Subcutaneous abdominal adipose tissue (tissue), 5 donors: ENCODE measurements around the gene SLC66A2.

ENCODE experiments used
- H3K27ac ChIP-seq: one replicate; pipeline ENCODE4 v1.7.0; 2013; ENCODE audit warnings: low read depth, mild to moderate bottlenecking, inconsistent platforms, low read length, moderate library complexity
- H3K27me3 ChIP-seq, 5 donors: one replicate each; pipeline ENCODE4 v1.7.0; 2013; ENCODE audit warnings: low read length in 5 of 5, inconsistent platforms in 1 of 5; ENCODE audit not compliant: control insufficient read depth in 5 of 5, insufficient read depth in 4 of 5
- H3K36me3 ChIP-seq, 5 donors: one replicate each; pipeline ENCODE4 v1.7.0; 2013; ENCODE audit warnings: low read length in 5 of 5; ENCODE audit not compliant: control insufficient read depth in 5 of 5, insufficient read depth in 5 of 5
- H3K4me1 ChIP-seq, 5 donors: one replicate each; pipeline ENCODE4 v1.7.0; 2013; ENCODE audit warnings: low read length in 5 of 5, mild to moderate bottlenecking in 3 of 5, moderate library complexity in 1 of 5; ENCODE audit not compliant: control insufficient read depth in 5 of 5, insufficient read depth in 5 of 5
- H3K4me3 ChIP-seq, 5 donors: one replicate each; pipeline ENCODE4 v1.7.0; 2013; ENCODE audit warnings: low read length in 5 of 5, low read depth in 1 of 5
- H3K9ac ChIP-seq, 5 donors: one replicate each; pipeline ENCODE4 v1.7.0; 2013; ENCODE audit warnings: low read length in 5 of 5, mild to moderate bottlenecking in 4 of 5, moderate library complexity in 3 of 5
- H3K9me3 ChIP-seq, 5 donors: one replicate each; pipeline ENCODE4 v1.7.0; 2013; ENCODE audit warnings: low read length in 5 of 5; ENCODE audit not compliant: control insufficient read depth in 5 of 5
- donor health status: healthy.
- donor health status: healthy.
- donor health status: healthy.
- donor health status: healthy.
- donor health status: healthy.

Gene SLC66A2

GRCh38 chr18:79931475-79931874 lies 20.0 kb downstream of the SLC66A2 start:
- Histone ChIP-seq H3K27ac (no peak overlapping the region), H3K27me3 (no peaks in the 10 kb centered on the region), H3K9ac (no peak overlapping the region), H3K4me1 (peaks cover 6 to 29% (median 15%) of the 10 kb centered on the region in 5 donors), H3K36me3 (peaks cover 24 to 45% (median 35%) of the 10 kb centered on the region in 5 donors), H3K9me3 (peaks cover 18 to 33% (median 24%) of the 10 kb centered on the region in 5 donors), H3K4me3 (no peak overlapping the region)

- H3K27me3 ChIP-seq = no peaks in the 10 kb centered on the region
- H3K27ac ChIP-seq = no peak overlapping the region
- H3K4me1 ChIP-seq = peaks cover 3 to 16% (median 14%) of the 10 kb centered on the region in 5 donors
- no peak overlapping the region for H3K9ac ChIP-seq
- H3K4me3 ChIP-seq = no peak overlapping the region
- peaks cover 18 to 33% (median 24%) of the 10 kb centered on the region in 5 donors for H3K9me3 ChIP-seq
- peaks cover 24 to 45% (median 31%) of the 10 kb centered on the region in 5 donors for H3K36me3 ChIP-seq
These were observed 21.3 kb downstream of the SLC66A2 start for GRCh38 chr18:79930020-79930642.

- Histone ChIP-seq H3K36me3 (peaks cover 24 to 51% (median 40%) of the 10 kb centered on the region in 5 donors), H3K9me3 (peaks cover 18 to 29% (median 21%) of the 10 kb centered on the region in 5 donors)
These were observed 22.9 kb downstream of the SLC66A2 start for GRCh38 chr18:79928563-79928960.

GRCh38 chr18:79927607-79928562 lies 23.6 kb downstream of the SLC66A2 start:
- Histone ChIP-seq H3K9ac (no peak overlapping the region), H3K4me3 (no peak overlapping the region), H3K27ac (no peak overlapping the region)

More at GRCh38 chr18:79928563-79928960, 22.9 kb downstream of the SLC66A2 start:
- H3K4me3 ChIP-seq = no peak overlapping the region
- no peaks in the 10 kb centered on the region for H3K27me3 ChIP-seq
- peaks cover 0 to 1% (median 0%) of the 10 kb centered on the region in 5 donors for H3K4me1 ChIP-seq
- no peak overlapping the region for H3K27ac ChIP-seq
- no peak overlapping the region for H3K9ac ChIP-seq

GRCh38 chr18:79926715-79927606 lies 24.5 kb downstream of the SLC66A2 start:
- H3K9me3 ChIP-seq = peaks cover 14 to 20% (median 15%) of the 10 kb centered on the region in 5 donors
- no peak overlapping the region for H3K9ac ChIP-seq
- H3K27me3 ChIP-seq = no peaks in the 10 kb centered on the region
- no peaks in the 10 kb centered on the region for H3K4me1 ChIP-seq
- H3K4me3 ChIP-seq = no peak overlapping the region
- H3K36me3 ChIP-seq = peaks cover 16 to 63% (median 46%) of the 10 kb centered on the region in 5 donors
- H3K27ac ChIP-seq = no peak overlapping the region

More at GRCh38 chr18:79927607-79928562, 23.6 kb downstream of the SLC66A2 start:
- Histone ChIP-seq H3K36me3 (peaks cover 19 to 56% (median 44%) of the 10 kb centered on the region in 5 donors), H3K27me3 (no peaks in the 10 kb centered on the region), H3K4me1 (no peaks in the 10 kb centered on the region), H3K9me3 (peaks cover 15 to 24% (median 18%) of the 10 kb centered on the region in 5 donors)

GRCh38 chr18:79926306-79926705 lies 25.1 kb downstream of the SLC66A2 start:
- peaks cover 14 to 65% (median 47%) of the 10 kb centered on the region in 5 donors for H3K36me3 ChIP-seq
- H3K4me3 ChIP-seq = no peak overlapping the region

GRCh38 chr18:79924814-79925731 lies 26.4 kb downstream of the SLC66A2 start:
- no peak overlapping the region for H3K4me3 ChIP-seq
- H3K27ac ChIP-seq = no peak overlapping the region
- no peaks in the 10 kb centered on the region for H3K4me1 ChIP-seq
- H3K9me3 ChIP-seq = peaks cover 9 to 15% (median 14%) of the 10 kb centered on the region in 5 donors
- H3K36me3 ChIP-seq = peaks cover 8 to 65% (median 47%) of the 10 kb centered on the region in 5 donors
- H3K27me3 ChIP-seq = no peaks in the 10 kb centered on the region
- H3K9ac ChIP-seq = no peak overlapping the region

More at GRCh38 chr18:79926306-79926705, 25.1 kb downstream of the SLC66A2 start:
- Histone ChIP-seq H3K9ac (no peak overlapping the region), H3K27ac (no peak overlapping the region), H3K27me3 (no peaks in the 10 kb centered on the region), H3K9me3 (peaks cover 11 to 20% (median 14%) of the 10 kb centered on the region in 5 donors), H3K4me1 (no peaks in the 10 kb centered on the region)

- H3K36me3 ChIP-seq = peaks cover 0 to 63% (median 45%) of the 10 kb centered on the region in 5 donors
- no peak overlapping the region for H3K27ac ChIP-seq
- peaks cover under 1 to 5% (median 4%) of the 10 kb centered on the region in 5 donors for H3K9me3 ChIP-seq
- no peak overlapping the region for H3K9ac ChIP-seq
- H3K4me1 ChIP-seq = no peaks in the 10 kb centered on the region
- no peaks in the 10 kb centered on the region for H3K27me3 ChIP-seq
- no peak overlapping the region for H3K4me3 ChIP-seq
These were observed 27.4 kb downstream of the SLC66A2 start for GRCh38 chr18:79923896-79924585.
